Measurements from ENCODE around the gene KRT74. TPM values are rescaled to one million over a fixed set of nuclear protein-coding genes. Genes with fewer than 3 reads are reported as not detected.
A peak's percentile ranks its signal among the peaks of the same experiment; 100 is the strongest.

The KRT74 gene
- total RNA-seq, 1 donor from 2014 or later, result not detected

DNA sequence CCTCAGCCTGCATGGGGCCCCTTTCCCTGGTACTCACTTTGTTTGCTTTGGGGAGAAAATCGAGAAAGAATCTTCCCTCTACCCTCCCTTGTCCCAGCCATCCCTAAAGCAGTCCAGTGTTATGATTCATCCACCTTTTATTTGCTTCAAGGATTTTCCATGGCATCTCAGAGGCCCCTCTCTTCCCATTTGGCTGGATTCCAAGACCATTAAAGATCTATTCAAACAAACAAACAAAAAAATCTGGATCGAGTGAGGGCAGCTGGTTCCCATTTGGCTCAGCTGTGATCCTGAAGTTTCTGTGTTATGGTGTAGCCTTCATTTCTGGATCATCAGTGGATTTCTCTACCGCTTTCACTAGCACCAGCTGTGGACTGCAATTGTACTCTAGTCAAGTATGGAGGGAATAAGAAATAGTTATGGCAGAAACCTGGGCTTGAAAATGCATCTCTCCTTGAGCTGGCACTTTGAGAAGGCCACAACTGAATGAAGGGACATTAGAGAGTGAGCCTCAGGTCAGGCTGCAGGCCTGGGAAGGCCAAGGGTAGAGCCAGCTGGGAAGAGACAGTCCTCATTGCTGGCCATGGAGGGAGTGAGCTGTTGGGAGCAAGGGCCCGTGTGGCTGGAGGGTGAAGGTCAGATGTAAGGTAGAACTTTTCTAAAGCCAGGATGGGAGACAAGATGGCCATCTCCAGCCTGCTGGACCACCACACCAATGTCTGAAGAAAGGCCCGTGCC lies 34.4 kb downstream of the KRT74 start:
- peak in 1 of 2 donors; percentile 31 for DNase-seq (ENCODE audit: low read depth in 2 of 2)

DNA sequence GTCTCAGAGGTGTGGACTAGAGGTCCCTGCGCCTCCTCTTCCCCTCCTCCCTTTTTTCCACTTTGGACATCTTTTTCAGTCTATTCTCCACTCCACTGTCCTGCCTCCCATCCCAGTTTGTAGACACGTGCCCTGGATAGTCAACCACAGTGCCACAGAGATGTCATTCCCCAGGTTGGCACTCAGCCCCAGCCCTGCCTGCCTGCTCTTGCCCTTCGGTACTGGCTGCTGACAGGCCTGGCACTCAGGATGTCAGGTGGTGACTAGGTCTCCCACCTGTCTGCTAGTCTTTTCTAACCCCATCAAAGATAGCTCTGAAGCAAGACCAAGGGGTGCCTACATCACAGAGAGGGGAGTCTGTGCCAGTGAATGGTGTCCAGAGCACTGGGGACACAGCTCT lies 36.5 kb downstream of the KRT74 start:
- DNase-seq (ENCODE audit: low read depth in 2 of 2), result no peak

DNA sequence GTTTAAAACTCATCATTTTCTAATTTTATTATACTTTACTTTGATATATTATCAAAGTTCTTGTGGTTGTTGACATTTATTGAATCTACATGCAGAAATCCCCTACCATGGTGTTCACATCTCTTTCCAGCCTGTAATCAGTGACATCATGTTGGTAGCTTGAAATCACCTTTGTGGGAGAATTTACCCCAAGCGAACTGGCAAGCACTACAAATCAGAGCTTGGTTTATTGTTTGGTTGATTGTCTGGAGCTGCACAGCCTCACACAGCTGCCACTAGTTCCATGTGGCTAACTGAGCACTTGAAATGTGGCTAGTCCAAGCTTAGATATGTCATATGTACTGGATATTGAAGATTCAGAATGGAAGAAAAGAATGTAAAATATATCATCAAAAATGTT lies 38.1 kb downstream of the KRT74 start:
- no peak for DNase-seq (ENCODE audit: low read depth in 2 of 2)

DNA sequence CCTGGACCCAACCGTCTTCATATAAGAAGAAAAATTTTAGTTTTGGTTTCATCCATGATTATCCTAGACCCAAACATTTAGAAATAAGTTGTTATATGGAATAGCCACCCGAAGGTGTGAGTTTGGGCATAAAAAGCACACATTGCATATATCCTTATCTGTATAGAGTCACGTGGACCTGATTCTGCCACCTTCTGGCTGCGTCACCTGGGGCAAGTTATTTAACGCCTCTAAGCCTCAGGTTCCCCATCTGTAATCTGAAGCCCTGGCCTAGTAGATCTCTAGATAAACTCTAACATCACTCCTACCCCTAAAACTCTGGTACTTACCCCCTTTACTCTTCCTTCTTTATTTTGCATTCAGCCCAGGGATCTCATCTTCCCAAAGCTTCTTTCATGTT lies 39.2 kb downstream of the KRT74 start:
- no peak for DNase-seq (ENCODE audit: low read depth in 2 of 2)

DNA sequence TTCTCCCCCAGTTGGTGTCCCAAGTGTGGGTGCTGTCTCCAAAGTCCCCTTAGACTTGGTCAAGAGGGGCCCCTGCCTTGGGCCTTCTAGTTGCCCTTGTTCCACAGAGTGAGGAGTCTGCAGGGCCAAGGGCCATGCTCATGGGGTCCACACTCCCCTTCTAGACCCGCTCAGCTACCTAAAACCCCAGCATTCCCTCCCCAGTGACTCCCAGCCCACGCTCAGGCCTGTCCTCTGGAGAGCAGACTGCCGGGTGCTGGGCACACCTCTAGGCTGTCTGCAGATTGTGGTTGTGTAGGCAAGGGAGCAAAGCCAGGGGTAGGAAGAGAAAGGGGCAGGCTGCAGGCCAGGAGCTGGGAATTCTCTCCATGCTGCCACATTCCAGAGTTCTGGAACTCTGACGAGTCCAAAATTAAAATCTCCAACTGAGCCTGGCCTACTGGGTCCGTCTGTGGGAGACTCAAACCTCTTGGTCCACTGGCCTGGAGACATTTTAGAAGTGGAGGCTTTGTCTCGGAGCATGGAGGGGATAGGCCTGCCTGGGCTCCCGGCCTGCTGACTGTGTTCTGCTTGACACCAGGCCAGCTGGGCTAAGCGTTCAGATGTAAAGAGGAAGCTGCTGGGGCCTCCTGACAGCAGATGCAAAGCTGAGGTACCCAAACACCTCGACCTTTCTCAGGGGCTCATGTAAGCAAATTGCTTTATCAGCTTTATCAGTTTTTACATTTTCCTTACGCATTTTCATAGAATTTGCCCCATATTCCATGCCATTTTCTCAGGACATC lies 39.8 kb downstream of the KRT74 start:
- no peak for DNase-seq (ENCODE audit: low read depth in 2 of 2)

DNA sequence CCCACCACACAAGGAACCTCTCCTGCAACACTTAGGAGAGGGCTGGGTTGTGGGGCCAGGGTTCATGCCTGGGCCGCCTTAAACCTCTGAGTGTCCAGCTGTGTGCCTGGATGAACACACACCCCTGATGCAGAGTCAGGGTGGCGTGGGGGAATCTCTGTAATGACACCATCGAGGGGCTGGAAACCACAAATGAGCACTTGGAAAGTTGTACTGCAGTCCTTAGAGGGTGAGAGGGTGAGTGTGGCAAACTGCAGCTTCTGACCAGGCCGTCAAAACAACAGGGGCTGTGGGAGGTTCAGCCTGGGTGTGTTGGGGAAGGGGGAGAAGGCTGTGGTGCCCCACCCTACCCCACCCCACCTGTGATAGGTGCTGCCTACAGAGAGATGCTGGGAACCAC lies 41.0 kb downstream of the KRT74 start:
- no peak for DNase-seq (ENCODE audit: low read depth in 2 of 2)

DNA sequence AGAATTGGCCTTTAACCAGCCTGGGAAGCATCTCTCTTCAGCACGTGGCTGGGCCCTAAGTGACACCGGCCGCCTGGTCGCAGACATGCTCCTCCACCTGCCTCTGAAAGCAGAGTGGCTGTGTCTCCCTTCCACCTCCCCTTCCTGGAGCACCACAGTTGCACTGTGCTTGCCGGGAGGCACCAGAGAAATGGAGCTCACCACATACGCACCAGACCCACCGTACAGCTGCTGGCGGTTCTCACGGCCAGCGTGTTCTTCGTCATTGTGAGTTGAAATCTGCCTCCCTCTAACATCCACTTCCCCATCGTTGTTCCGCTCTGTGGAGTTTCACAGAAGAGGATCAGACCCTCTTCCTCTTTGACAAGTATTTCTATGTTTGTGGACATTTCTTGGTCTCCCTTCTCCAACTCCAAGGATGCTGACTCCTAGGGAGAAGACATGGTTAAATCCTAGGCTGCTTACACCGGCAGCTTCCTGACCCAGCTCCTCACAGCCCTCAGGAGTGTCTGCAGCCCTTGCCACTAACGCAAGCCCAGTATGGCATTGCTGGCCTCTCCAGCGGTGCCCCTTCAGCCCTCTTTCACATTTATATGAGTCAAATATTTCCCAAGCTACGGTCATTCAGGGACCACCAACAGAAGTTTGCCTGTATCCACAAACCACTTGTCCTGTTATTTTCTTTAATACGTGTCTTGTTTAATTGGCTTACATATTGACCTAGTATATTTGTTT lies 41.9 kb downstream of the KRT74 start:
- no peak for DNase-seq (ENCODE audit: low read depth in 2 of 2)

DNA sequence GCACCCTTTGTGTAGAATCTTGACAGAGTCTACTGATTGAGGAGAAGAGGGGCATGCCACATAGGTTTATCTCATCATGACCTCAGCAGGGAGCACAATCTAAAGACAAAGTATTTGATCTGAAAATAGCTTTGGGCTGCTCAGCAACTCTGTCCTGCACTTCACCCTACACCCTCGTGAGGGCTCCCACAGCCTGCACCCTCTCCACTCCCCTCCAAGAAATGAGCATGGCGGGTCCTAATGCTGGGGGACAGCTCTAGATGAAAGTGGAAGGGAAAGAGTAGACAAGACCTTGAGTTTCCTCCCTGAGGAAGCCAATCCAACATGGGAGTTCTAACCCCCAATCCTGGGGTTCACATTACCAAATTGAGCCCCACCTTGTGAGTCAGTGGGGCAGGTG lies 42.7 kb downstream of the KRT74 start:
- DNase-seq (ENCODE audit: low read depth in 2 of 2), result no peak

DNA sequence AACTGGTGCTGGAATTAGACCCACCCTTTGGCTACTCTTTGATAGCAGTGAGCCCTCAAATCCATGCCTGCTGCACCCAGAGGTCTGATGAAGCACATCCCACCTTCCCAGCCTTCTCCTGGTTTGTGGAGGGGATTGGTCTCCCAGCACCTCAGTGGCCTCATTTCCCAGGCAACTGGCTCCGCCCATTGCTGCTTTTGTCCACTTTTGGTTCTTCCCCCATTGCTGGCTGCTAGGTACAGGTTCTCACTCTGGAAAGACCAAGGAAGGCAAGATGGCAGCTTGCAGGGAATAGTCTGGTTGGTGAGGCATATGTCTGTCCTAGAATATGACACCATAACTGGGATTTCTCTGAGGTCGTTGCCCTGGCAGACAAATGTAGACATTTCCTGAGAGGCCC lies 43.3 kb downstream of the KRT74 start:
- DNase-seq (ENCODE audit: low read depth in 2 of 2), result no peak

DNA sequence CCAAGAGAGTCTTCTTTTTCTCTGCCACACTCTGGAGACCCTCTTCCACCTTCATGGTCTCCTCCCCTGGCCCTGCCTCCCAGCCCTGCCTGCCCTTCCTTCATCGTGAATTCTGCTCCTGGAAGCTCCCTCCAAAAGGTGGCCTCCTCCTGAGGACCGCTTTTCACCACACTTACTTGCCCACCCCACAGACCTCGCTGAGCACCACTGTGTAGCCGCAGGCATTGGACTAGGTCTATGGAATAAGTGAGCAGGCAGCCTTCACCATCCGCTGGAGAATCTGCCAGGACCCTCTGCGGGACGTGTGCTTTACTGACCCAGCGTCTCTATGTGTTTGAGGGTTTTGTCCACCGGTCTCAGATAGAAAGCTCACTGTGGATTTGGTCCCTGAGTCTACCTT lies 43.8 kb downstream of the KRT74 start:
- DNase-seq (ENCODE audit: low read depth in 2 of 2), result no peak

DNA sequence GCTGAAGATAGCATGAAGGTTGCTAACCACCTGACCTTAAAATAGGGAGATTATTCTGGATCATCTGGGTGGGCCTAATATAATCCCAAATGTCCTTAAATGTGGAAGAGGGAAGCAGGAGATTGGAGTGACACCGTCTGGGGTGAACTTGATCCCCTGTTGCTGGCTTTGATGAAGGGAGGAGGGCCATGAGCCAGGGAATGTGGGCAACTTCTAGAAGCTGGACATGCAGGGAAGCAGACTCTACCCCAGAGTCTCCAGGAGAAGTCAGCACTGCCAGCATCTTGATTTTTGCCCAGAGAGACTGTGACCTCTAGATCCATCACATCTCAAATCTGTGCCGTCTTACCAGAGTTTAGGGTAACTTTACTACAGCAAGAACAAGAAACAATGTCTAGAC lies 44.2 kb downstream of the KRT74 start:
- no peak for DNase-seq (ENCODE audit: low read depth in 2 of 2)

DNA sequence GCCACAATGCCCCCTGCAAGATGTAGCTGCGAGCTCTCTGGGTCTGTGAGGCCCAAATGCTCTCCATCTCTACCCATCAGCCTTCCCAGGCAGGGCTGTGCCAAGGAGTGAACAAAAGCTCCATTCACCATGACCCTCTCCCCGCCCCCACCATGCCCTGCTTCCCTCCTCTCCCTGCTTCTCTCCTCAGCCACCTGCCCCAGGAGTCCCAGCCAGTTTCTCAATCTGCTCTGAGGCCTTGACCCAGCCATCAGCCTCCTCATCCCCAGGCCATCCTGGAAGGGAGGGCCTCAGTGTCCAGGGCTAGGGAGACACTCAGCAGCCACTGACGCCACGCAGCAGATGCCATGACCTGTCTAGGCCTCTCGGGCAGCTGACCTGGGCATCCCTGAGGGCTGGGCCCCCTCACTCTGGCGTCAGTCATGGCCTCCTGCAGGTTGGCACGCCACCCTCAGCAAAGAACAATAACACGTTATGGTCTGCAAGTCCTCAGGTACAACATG lies 45.0 kb downstream of the KRT74 start:
- DNase-seq (ENCODE audit: low read depth in 2 of 2), result no peak

DNA sequence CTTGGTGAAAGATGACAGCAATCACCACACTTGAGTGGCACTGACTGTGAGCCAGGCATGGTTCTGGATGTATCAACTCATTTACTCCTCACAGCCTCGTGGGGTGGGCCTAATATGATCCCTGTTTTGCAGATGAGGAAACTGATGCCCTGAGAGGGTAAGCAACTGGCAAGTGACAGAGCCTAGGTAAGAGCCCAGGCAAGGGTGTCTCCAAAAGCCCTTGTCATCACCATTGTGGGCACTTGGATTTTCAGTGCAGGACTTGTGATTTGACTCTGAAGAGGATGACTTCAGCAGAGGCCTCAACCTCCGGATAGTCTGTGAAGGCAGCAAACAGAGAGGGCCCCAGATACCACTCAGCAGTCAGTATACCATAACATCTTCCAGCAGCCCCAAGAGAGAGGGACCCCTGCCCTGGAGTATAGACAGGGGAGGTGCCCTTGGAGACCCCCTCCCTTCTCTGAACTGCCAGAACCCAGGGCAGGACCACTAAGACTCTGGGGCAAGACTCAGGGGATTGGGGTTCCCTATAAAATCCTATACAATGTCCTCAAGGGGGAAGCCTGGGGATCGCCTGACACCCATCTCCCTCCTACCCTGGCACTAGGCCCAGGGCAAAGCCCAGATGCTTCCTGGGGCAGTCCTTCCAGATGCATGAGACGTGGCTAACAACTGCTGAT lies 46.4 kb downstream of the KRT74 start:
- DNase-seq (ENCODE audit: low read depth in 2 of 2), result no peak

DNA sequence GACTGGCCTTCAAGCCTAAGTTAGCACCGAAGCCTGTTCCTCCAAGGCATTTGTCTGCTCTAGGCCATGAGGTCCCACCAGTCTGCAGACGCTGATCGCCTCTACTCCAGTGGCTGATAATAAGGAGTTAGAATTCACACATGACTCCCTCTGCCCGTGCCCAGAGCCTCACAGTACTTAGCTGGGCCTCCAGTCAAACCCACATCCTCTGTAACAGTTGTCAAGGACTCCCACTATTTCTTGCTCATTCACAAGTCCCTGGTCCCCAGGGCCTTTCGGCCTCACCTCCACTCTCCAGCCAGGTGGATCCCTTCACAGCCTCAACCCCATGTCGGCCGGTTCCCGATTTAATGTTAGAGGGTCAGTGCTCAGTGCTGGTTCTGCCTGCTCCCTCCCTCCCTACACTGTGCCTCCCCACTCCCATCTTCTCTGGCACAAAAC lies 47.1 kb downstream of the KRT74 start:
- DNase-seq (ENCODE audit: low read depth in 2 of 2), result no peak

DNA sequence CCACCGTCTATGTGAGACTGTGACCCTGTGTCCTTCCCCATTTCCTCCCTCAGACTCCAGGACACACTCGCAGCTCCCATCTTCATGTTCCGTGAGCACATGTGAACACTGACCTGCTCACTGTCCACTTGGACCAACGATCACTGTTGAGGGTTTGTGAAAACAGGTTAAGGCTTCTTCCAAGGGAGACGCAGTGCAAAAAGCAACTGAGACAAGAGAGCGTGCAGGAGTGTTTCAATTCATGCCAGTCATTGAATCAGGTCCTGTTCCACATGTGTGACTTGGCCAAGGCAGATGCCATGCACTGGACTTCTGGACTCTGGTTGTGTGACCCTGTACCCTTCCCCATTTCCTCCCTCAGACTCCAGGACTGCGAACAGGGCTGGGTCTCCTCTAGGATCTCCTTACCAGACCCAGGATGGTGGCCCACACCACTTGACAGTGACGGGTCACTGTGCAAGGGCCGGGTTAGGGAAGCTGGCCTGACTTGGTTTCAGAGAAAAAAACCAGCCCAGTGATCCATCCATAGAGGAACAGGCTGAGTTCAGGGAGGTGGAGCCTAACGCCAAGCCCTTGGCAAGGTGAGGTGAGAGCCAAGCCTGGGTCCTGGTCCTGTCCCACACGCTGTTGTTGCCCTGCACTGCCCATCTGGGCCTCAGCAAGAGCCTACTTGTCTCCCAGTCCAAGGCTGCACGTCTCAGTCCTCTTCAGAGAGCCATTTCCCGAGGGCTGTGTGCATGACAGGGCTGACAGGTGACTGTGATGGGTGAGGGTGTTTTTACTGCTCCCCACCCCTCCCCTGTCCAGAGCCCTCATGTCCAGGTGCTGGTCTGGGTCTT lies 47.8 kb downstream of the KRT74 start:
- DNase-seq (ENCODE audit: low read depth in 2 of 2), result no peak

DNA sequence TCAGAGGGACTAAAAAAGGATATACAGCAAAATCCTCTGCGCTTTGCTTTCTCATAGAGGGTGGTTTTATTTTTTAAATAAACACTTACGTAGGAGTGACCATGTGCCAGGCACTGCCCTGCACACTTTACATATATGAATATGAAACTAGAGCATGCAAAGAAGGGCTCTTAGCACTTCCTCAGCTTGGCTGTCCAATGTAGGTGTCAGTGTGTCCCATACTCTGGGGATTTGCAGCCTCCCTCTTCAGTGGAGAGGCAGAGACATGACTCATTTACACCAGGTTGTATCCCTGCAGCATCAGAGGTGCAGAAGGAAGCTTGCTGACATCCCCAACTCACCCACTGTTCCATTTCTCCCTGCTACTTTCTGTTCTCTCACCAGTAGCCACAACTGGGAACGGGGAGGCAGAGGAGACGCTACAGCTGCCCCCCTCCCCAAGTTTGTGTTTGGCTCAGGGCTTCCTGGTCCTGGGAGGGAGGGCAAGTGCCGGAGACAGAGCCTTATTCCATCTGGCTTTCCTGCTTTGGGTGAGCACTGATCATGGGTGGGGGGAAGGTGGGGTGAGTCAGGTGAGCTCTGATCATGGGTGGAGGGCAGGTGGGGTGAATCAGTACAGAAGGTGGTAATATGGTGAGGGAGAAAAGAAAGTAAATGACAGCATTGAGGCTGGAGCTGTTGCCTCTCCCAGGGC lies 48.6 kb downstream of the KRT74 start:
- no peak for DNase-seq (ENCODE audit: low read depth in 2 of 2)

DNA sequence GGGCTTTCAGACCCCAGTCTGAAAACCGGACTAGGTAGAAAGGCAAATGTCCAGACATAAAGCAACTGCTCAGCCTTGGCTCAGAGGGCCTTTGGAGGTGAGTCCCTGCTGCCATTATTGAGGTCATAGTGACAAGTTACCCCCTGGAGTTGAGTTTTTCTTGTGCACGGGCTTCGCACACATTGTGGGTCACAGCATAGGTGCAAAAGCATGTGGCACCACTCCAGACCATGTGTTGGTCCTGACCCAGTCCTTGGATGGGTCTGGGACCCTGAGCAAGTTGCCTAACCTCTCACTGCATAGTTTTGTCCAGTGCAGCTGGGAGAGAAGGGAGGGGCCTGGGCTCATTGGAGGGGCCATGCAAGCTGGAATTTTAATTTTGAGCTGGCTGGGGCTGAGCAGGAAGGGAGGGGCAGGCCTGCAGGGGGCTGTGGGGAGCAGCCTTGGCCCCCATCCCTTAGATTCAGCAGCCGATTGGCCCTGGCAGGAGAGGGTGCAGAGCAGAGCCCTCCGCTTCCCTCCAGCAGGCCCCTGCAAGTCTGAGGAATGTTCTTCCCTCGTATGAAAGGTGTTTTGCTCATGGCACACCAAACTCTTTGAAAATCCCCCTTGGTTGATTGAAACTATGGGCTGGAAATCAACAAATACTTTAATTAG lies 49.3 kb downstream of the KRT74 start:
- DNase-seq (ENCODE audit: low read depth in 2 of 2), result no peak

DNA sequence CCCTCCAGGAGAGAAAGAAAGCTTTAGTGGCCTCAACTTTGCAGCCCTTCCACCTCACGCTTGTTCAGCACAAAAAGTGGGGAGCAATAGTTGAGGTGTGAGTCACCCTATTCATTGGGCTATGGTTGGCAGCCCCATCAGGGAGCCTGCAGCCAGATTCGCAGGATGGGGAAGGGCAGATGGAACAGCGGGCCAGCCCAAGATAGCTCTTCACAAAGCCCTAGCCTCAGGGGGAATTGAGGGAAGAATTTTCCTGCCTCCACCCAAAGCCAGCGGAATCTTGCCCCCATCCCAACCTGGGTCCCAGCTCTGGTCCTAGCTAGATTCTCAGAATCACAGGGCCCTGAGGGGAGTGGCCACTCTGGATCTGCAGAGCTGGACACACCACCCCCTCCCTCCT lies 49.8 kb downstream of the KRT74 start:
- no peak for DNase-seq (ENCODE audit: low read depth in 2 of 2)

DNA sequence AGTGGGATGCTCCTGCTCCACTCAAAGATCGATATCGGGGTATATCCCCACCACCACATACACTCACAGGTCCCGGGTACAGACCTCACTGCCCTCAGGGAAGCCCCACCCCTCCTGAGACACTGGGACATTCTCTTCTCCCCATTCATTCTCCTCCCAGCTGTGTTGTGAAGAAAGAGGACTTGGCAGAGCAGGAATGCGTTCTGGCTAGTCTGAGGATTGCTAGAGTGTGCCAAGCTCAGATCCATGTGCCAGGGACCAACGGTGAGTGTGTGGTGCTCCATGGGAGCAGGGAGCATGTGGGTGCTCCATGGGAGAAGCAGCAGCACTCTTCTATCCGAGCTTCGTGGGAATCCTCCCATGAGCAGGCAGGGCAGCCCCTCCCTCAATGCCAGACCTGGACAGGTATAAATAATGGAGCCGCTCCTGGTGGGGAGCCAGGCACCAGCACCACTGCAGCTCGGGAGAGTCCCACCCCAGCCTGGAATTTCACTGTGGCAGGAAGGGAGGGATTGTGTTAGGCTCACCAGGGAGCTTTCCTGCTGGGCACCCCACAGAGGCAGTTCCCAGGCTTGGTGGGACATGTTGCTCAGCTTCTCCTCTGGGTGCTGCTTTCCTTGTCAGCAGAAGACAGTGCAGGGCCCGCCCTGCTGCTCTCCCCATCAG lies 51.2 kb downstream of the KRT74 start:
- no peak for DNase-seq (ENCODE audit: low read depth in 2 of 2)

Measured in dermis microvascular lymphatic vessel endothelial cell (primary cell).